ENCODE results near the gene TTC6. TPM values are rescaled to one million over a fixed set of nuclear protein-coding genes. Genes with fewer than 3 reads are reported as not detected.

TTC6 gene
- polyA plus RNA-seq, 1 donor: 0.75 TPM

DNA sequence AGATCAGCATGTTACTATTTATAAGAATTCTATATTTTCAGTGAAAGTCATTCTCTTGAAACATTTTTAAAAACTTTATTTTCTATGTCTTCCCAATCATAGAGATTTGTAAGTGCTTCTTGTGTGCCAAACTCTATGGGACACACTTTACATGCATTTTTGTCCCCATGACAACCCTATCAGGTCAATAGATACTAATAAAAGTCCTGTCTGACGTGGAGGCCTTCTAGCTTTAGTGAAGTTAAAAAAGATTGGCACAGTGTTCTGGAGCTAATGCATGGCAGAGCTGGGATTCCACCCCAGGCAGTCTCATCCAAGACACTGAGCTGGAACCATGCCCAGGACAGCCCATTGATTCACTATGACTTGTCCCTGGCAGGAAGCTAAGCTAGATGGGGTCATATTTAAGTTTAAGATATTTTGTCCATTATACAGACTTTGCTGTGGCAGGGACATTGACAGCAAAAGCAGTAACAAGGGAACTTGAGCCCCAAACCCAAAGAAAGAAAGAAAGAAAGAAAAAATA, 28.1 kb downstream of the TTC6 start:
- DNase-seq: no peak

DNA sequence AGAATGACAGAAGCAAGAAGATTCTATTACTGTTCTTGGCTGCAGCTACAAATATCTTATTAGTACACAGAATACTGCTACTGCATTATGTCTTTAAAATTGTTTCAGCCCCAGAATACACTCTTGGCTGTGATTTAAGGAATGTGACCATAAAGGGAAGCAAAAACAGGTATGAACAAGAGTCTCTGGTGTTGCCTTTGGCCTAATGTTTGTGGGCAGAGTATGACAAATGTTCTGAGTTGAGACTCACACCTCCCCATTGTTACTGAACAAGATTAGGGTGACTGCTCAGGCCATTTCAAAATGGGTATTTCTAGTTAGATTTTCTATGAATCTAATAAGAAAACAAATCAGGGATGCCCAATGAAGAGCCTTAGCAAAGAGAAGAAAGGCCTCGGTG, 28.5 kb downstream of the TTC6 start:
- no peak for DNase-seq

DNA sequence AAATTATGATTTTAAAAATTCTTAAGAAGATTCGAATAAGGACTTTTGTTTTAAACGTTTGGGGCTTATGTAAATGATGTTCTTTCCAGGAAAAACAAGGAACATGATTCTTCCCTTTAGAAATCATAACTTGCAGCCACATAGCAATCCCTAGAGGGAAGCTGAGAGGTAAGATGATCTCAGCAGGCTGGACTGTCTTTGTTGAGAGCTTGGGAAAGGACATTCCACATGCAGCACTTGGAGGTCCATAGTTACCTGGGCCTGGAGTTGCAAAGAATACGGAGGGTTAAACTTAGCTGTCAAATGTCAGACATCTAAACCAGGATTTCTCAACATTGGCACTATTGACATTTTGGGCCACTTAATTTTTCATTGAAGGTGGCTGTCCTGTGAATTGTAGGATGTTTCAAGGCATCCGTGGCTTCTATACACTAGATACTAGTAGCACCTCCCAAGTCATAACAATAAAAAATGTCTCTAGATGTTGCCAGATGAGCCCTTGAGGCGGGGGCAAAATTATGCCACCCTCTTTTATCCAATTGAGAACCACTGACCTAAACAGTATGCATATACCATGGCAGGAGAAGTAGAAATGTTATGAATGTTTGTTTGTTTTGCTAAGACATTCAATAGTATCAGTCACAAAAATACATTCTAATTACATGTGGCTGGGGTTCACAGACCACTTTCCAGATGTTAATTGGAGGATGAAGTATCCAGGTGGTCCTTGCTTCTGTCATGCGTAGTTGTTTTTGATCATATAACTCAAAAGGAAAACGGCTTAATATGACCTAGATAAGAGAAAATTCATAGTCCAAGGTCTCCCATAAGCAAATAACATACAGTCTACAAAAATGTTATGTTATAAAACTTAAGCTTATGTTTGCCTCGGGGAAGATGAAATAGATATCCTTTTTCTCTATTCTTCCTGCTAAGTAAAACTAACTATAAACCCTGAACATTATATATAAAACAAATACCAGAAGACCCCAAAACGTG, 30.5 kb downstream of the TTC6 start:
- DNase-seq: no peak

DNA sequence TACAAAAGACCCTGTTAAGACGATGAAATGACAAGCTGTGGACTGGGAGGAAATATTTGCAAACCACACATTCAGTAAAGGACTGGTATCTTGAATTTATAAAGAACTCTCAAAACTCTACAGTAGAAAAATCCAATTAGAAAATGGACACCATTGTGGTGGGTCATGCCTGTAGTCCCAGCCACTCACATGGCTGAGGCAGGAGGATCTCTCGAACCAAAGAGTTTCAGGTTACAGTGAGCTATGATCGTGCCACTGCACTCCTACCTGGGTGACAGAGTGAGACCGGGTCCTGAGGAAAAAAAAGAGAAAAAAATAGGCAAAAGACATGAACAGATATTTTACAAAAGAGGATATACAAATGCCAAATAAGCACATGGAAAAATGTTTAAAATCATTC, 41.9 kb downstream of the TTC6 start:
- no peak for DNase-seq

DNA sequence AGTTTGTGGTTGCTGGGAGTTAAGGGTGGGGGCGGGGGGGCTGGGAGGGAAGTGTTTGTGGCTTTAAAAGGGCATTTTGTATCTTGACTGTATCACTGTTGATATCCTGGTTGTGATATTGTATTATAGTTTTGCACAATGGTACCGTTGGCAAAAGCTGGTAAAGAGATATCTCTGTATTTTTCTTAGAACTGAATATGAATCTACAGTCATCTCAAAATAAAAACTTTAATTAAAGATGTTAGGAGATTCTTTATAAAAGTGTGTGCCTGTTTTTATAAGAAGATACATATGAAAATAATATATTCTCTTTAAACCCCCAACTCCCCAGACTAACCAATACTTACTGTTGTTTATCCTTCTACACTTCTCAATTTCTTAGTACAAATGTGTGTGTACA, 43.2 kb downstream of the TTC6 start:
- DNase-seq: no peak

DNA sequence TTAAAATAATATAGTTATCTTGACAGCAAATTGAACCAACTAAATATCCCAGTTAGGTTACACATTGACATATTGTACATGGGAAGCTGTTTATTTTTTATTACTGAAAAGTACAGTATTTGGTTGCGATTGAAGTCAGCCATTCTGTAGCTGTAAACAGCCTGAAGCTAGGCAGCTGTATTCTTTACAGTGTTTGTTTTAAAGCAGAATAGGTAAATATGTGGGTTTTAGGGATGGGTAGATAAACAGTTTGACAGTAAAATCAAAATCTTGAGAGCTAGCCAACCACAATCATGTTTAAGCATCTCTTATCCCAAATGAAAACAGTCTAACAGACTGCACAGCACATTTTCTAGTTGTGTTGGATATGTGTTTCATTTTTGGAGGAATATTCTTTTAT, 45.7 kb downstream of the TTC6 start:
- DNase-seq: no peak

DNA sequence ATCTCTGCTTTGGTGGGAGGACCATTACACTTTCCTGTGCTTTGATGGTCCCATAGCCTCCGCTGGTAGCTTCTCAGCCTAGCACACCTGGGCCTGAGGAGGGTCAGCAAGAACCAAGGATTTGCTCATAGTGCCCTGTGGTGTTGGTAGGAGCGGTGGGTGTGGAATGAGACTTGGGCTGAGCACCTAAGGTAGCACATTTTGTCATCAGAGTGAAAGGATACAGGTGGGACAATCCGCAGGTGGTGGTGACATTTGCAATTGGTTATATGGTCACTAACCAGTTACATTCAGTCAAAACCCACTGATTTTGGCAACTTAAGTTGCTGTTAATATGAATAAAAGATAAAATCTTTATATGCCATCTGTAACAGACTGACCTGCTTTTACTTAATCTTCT, 46.7 kb downstream of the TTC6 start:
- DNase-seq: no peak

DNA sequence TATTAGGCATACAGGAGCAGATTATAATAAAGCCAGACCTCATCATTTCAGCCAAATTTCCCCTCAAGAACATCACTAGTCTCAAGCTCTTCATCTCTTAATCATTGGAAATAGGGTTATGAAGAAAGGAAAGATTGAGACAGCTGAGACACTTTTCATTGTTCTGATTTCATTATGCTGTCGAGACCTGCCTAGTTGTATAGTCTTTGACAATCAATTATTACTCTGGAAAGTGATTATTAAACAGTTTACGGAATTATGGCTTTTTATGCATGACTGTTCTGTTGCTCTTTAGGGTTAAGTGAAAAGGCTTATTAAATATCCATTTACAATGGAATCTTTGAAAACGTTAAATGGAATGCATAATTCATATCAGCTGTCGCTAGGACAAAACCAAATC, 48.3 kb downstream of the TTC6 start:
- no peak for DNase-seq

Other genes starting within 250 kb of the TTC6 start
- gene FOXA1, start 380 bp upstream of the TTC6 start, polyA plus RNA-seq (ENCODE audit: insufficient read length): 3.2 TPM

All from left kidney (tissue), 2 donors.